IMR-90 (cell line): ENCODE results near the gene KLHL29. TPM values are rescaled to one million over a fixed set of nuclear protein-coding genes. Genes with fewer than 3 reads are reported as not detected.

Source experiments
- ATAC-seq: fragments of 200-7000 bp; cut with Tn5 transposase; 2 replicates; pipeline ENCODE4 v1.9.1; 2020; ENCODE audit warnings: low read depth, mild to moderate bottlenecking, moderate library complexity
- BruUV-seq: library from RNA; stranded (reverse); fragments of 400-500 nt; replicated peaks from 2 replicates; lab custom pipeline; 2021; lab: Mats Ljungman, UMichigan
- CTCF ChIA-PET: fragments of 300-600 bp; formaldehyde crosslinking; extraction: SDS; loops from one replicate; lab custom pipeline; 2021; ENCODE audit warnings: antibody characterized with exemption; lab: Yijun Ruan, JAX
- POLR2A ChIA-PET: fragments of 300-600 bp; sonication (Branson Sonifier 250); formaldehyde crosslinking; loops from one replicate; lab custom pipeline; 2022; ENCODE audit warnings: antibody characterized with exemption; ENCODE audit not compliant: unreplicated experiment; lab: Charles Lee
- DNase-seq: peaks from one replicate; pipeline ENCODE4 v3.0.0; 2013
- H2AFZ ChIP-seq: replicated peaks from 2 replicates; pipeline ENCODE3; 2013; ENCODE audit warnings: low read length, mild to moderate bottlenecking; ENCODE audit not compliant: poor library complexity
- H2AK5ac ChIP-seq: 2 replicates; pipeline ENCODE4 v1.6.1; 2013; ENCODE audit warnings: low read depth, low read length, inconsistent platforms
- H2AK9ac ChIP-seq: replicated peaks from 2 replicates; pipeline ENCODE3; 2013; ENCODE audit warnings: mild to moderate bottlenecking, low read depth, low read length, moderate library complexity; ENCODE audit not compliant: poor library complexity
- H2BK120ac ChIP-seq: 2 replicates; pipeline ENCODE4 v1.6.1; 2013; ENCODE audit warnings: low read depth, low read length, inconsistent platforms
- H2BK15ac ChIP-seq: 3 replicates; pipeline ENCODE4 v1.6.1; 2013; ENCODE audit warnings: low read depth, low read length, inconsistent platforms
- H2BK20ac ChIP-seq: 2 replicates; pipeline ENCODE4 v1.6.1; 2013; ENCODE audit warnings: low read depth, mild to moderate bottlenecking, inconsistent platforms, low read length, moderate library complexity
- H2BK5ac ChIP-seq: 2 replicates; pipeline ENCODE4 v1.6.1; 2013; ENCODE audit warnings: mild to moderate bottlenecking, low read depth, low read length, inconsistent platforms; ENCODE audit not compliant: poor library complexity, severe bottlenecking
- H3K14ac ChIP-seq: replicated peaks from 2 replicates; pipeline ENCODE4 v1.6.1; 2013; ENCODE audit warnings: low read depth, low read length, inconsistent platforms
- H3K18ac ChIP-seq: 2 replicates; pipeline ENCODE4 v1.6.1; 2013; ENCODE audit warnings: low read depth, low read length, control low read depth
- H3K23ac ChIP-seq: 2 replicates; pipeline ENCODE4 v1.6.1; 2013; ENCODE audit warnings: low read depth, low read length, inconsistent platforms
- H3K27ac ChIP-seq: 2 replicates; pipeline ENCODE4 v1.5.1; 2013; ENCODE audit warnings: mild to moderate bottlenecking, control low read depth, low read length; ENCODE audit not compliant: insufficient read depth
- H3K27me3 ChIP-seq: 2 replicates; pipeline ENCODE4 v1.6.1; 2013; ENCODE audit warnings: low read length; ENCODE audit not compliant: control insufficient read depth, insufficient read depth
- H3K36me3 ChIP-seq: 2 replicates; pipeline ENCODE4 v1.6.1; 2013; ENCODE audit warnings: low read length, mixed read lengths; ENCODE audit not compliant: control insufficient read depth, insufficient read depth
- H3K4ac ChIP-seq: 2 replicates; pipeline ENCODE4 v1.6.1; 2013; ENCODE audit warnings: low read depth, low read length, inconsistent platforms
- H3K4me1 ChIP-seq: 2 replicates; pipeline ENCODE4 v1.6.1; 2013; ENCODE audit warnings: low read length, mixed read lengths; ENCODE audit not compliant: control insufficient read depth, insufficient read depth
- H3K4me2 ChIP-seq: 2 replicates; pipeline ENCODE4 v1.6.1; 2013; ENCODE audit warnings: low read depth, mild to moderate bottlenecking, control low read depth, low read length, moderate library complexity
- H3K4me3 ChIP-seq: 2 replicates; pipeline ENCODE4 v1.5.1; 2013; ENCODE audit warnings: low read depth, mild to moderate bottlenecking, control low read depth, low read length, moderate library complexity; ENCODE audit not compliant: insufficient read depth
- H3K56ac ChIP-seq: 2 replicates; pipeline ENCODE4 v1.6.1; 2013; ENCODE audit warnings: low read length, inconsistent platforms; ENCODE audit not compliant: insufficient read depth; ENCODE audit errors: extremely low read depth
- H3K79me1 ChIP-seq, 2 experiments: 2 replicates each; pipeline ENCODE4 v1.6.1; 2013; ENCODE audit warnings: low read length in 2 of 2, inconsistent platforms in 1 of 2, low read depth in 1 of 2
- H3K9ac ChIP-seq: 2 replicates; pipeline ENCODE4 v1.6.1; 2013; ENCODE audit warnings: low read depth, low read length, control low read depth
- H3K9me1 ChIP-seq: 2 replicates; pipeline ENCODE4 v1.6.1; 2013; ENCODE audit warnings: low read length, inconsistent platforms; ENCODE audit not compliant: insufficient read depth
- H3K9me3 ChIP-seq: 2 replicates; pipeline ENCODE4 v1.6.1; 2013; ENCODE audit warnings: low read length; ENCODE audit not compliant: control insufficient read depth, insufficient read depth
- H4K20me1 ChIP-seq: 2 replicates; pipeline ENCODE4 v1.6.1; 2013; ENCODE audit warnings: low read length, inconsistent platforms; ENCODE audit not compliant: insufficient read depth
- H4K5ac ChIP-seq: 2 replicates; pipeline ENCODE4 v1.6.1; 2013; ENCODE audit warnings: mild to moderate bottlenecking, low read depth, low read length, control low read depth
- H4K8ac ChIP-seq, 2 experiments: 2 replicates each; pipeline ENCODE4 v1.6.1; 2013; ENCODE audit warnings: low read depth in 2 of 2, low read length in 2 of 2, control low read depth in 1 of 2, inconsistent platforms in 1 of 2
- H4K91ac ChIP-seq: 2 replicates; pipeline ENCODE4 v1.6.1; 2013; ENCODE audit warnings: low read depth, low read length, inconsistent platforms; ENCODE audit not compliant: insufficient read depth
- BHLHE40 ChIP-seq: fragments of 150-350 bp; IDR thresholded peaks from 2 replicates; pipeline ENCODE4 v1.6.1; 2016; ENCODE audit warnings: mild to moderate bottlenecking, low read depth, low read length
- CEBPB ChIP-seq: IDR thresholded peaks from 2 replicates; pipeline ENCODE4 v1.6.1; 2012; ENCODE audit warnings: low read depth, low read length, improper control_type of control experiment
- CHD1 ChIP-seq: IDR thresholded peaks from 2 replicates; pipeline ENCODE4 v1.6.1; 2012; ENCODE audit warnings: low read depth, low read length, improper control_type of control experiment
- FOS ChIP-seq: fragments of 150-350 bp; IDR thresholded peaks from 2 replicates; pipeline ENCODE4 v1.6.1; 2016; ENCODE audit warnings: low read depth, low read length
- MAFK ChIP-seq: IDR thresholded peaks from 2 replicates; pipeline ENCODE4 v1.6.1; 2012; ENCODE audit warnings: low read depth, low read length, improper control_type of control experiment
- MAZ ChIP-seq: IDR thresholded peaks from 2 replicates; pipeline ENCODE4 v1.6.1; 2012; ENCODE audit warnings: low read depth, mild to moderate bottlenecking, low read length, improper control_type of control experiment, moderate library complexity, borderline replicate concordance
- MXI1 ChIP-seq: IDR thresholded peaks from 2 replicates; pipeline ENCODE4 v1.6.1; 2012; ENCODE audit warnings: low read depth, mild to moderate bottlenecking, low read length, moderate library complexity, borderline replicate concordance
- NFE2L2 ChIP-seq: fragments of 150-350 bp; IDR thresholded peaks from 2 replicates; pipeline ENCODE4 v1.6.1; 2016; ENCODE audit warnings: low read depth, mild to moderate bottlenecking, low read length
- POLR2A ChIP-seq: IDR thresholded peaks from 2 replicates; pipeline ENCODE4 v1.6.1; 2012; ENCODE audit warnings: mild to moderate bottlenecking, low read depth, low read length
- RAD21 ChIP-seq: IDR thresholded peaks from 2 replicates; pipeline ENCODE4 v1.6.1; 2012; ENCODE audit warnings: low read length, improper control_type of control experiment
- RCOR1 ChIP-seq: IDR thresholded peaks from 2 replicates; pipeline ENCODE4 v1.6.1; 2012; ENCODE audit warnings: mild to moderate bottlenecking, low read length, improper control_type of control experiment; ENCODE audit not compliant: insufficient replicate concordance
- RFX5 ChIP-seq: IDR thresholded peaks from 2 replicates; pipeline ENCODE4 v1.8.0; 2012; ENCODE audit warnings: low read depth, mild to moderate bottlenecking, low read length, moderate library complexity
- SMC3 ChIP-seq: fragments of 150-350 bp; IDR thresholded peaks from 2 replicates; pipeline ENCODE4 v1.6.1; 2016; ENCODE audit warnings: low read depth, mild to moderate bottlenecking, antibody characterized with exemption, low read length, moderate library complexity
- WGBS, 2 experiments: methylation state at CpG; one replicate each; pipeline versions ENCODE4 v1.1.5 to v1.1.7; 2013; ENCODE audit warnings: missing lambda C conversion rate in 2 of 2; ENCODE audit not compliant: insufficient read length in 1 of 2; ENCODE audit errors: extremely low coverage in 2 of 2; 5-methylcytosine and 5-hydroxymethylcytosine counted together
- dilution Hi-C: fragments of 300-500 bp; cut with HindIII; formaldehyde crosslinking; loops from one replicate; pipeline ENCODE4 v1.14.3; 2018; ENCODE audit warnings: low sequenced_read_pairs; ENCODE audit not compliant: unreplicated experiment
- in situ Hi-C: fragments of 300-500 bp; cut with MboI; formaldehyde crosslinking; loops from 3 replicates; pipeline ENCODE4 v1.14.3; 2019; ENCODE audit warnings: low sequenced_read_pairs, inconsistent platforms, mixed read lengths
- intact Hi-C: fragments of 100-400 bp; cut with micrococcal nuclease; formaldehyde crosslinking; loops from 2 replicates; pipeline ENCODE4 v1.10.0; 2022
- polyA plus RNA-seq, 3 experiments: library from polyadenylated mRNA; depleted of rRNA; stranded (reverse); fragments of >200 nt; gene quantifications; 2 replicates each; pipeline ENCODE4 v1.2.3, GENCODE V29; 2012; ENCODE audit warnings: low replicate concordance in 1 of 3
- total RNA-seq: library from RNA; depleted of rRNA; stranded (reverse); fragments of >200 nt; gene quantifications from 2 replicates; pipeline ENCODE4 v1.2.3, GENCODE V29; 2012
- TF ChIP-seq, protein P1 (sequence below): fragments of 150-350 bp; IDR thresholded peaks from 2 replicates; pipeline ENCODE4 v1.6.1; 2016; ENCODE audit warnings: low read depth, mild to moderate bottlenecking, low read length, moderate library complexity, borderline replicate concordance
- TF ChIP-seq, protein P2 (sequence below): fragments of 150-350 bp; IDR thresholded peaks from 2 replicates; pipeline ENCODE4 v1.6.1; 2017; ENCODE audit warnings: mild to moderate bottlenecking, antibody characterized with exemption, low read length, low read depth
- TF ChIP-seq, protein P3 (sequence below): conservative IDR thresholded peaks from 2 replicates; pipeline ENCODE4 v1.5.1; 2012; ENCODE audit warnings: mild to moderate bottlenecking, low read depth, low read length, improper control_type of control experiment

KLHL29 gene
- total and polyA plus RNA-seq, 2 of the 4 experiments (the other 2 are of a cell fraction) = 2.0 to 8.0 TPM

DNA sequence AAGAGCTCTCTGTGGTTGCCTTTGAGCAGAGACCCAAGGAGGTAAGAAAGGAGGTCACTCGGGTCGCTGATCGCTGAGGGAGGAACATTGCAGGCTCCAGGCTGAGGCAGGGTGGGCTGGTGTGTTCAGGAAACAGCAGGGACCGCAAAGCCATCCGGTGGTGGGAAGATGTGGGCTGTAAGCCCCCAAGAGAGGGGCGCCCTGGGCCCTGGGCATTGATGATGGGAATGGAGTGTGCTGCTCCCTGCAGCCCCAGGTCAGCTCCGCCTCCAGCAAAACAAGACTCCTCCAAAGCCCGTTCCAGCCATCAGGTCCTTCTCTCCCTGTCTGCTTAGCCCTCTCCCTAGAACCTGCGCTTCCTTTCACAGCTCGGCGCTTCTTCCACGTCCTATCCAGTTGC lies 229.7 kb downstream of the KLHL29 start:
- H3K14ac ChIP-seq = no peak overlapping the region
- 96% methylated on average over 3 of the region's 12 CpGs; no CpG with 5 or more reads in 1 of the 2 experiments for WGBS, 2 experiments
- no peaks in the 10 kb centered on the region for H3K79me1 ChIP-seq
- H3K56ac ChIP-seq = no peak overlapping the region
- H2BK20ac ChIP-seq = no peak overlapping the region
- H3K36me3 ChIP-seq = no peaks in the 10 kb centered on the region
- H4K91ac ChIP-seq = no peak overlapping the region
- no peak overlapping the region for H3K9ac ChIP-seq
- H3K9me1 ChIP-seq = no peaks in the 10 kb centered on the region; the same call in 1 of the 2 replicates
- no peak for DNase-seq
- H3K4me2 ChIP-seq = no peak overlapping the region
- H2BK120ac ChIP-seq = no peak overlapping the region
- H2BK5ac ChIP-seq = no peak overlapping the region
- H4K8ac ChIP-seq = no peak overlapping the region
- no peak overlapping the region for H3K4ac ChIP-seq
- no peak overlapping the region for H2BK15ac ChIP-seq
- H3K27ac ChIP-seq = no peak overlapping the region
- in situ Hi-C loops = no loop called here
- ChIA-PET POLR2A (no interaction called here), CTCF (no interaction called here)
- no peak overlapping the region for H2AK5ac ChIP-seq
- peaks cover 3% of the 10 kb centered on the region; the same call in 1 of the 2 replicates for H3K9me3 ChIP-seq
- no peak overlapping the region for H3K18ac ChIP-seq
- no peak for ATAC-seq
- no peak overlapping the region for H2AK9ac ChIP-seq
- H2AFZ ChIP-seq = no peak overlapping the region
- 0 out of 2 replicates have a peak, but pooled peaks cover 3% of the 10 kb centered on the region for H4K20me1 ChIP-seq
- intact Hi-C loops = loop anchor here (5.0 kb wide), 1 partner anchor 212 kb away; no protein-coding TSS in a partner anchor
- dilution Hi-C loops = no loop called here
- no peak overlapping the region for H3K23ac ChIP-seq
- H4K5ac ChIP-seq = no peak overlapping the region
- no TSS peak for BruUV-seq
- no peaks in the 10 kb centered on the region for H3K27me3 ChIP-seq
- no peak overlapping the region for H3K4me3 ChIP-seq
- H3K4me1 ChIP-seq = peaks cover 7% of the 10 kb centered on the region; the same call in 1 of the 2 replicates
- TF ChIP-seq MXI1 (no peak), NFE2L2 (no peak), RAD21 (no peak), MAFK (no peak), BHLHE40 (no peak), RFX5 (no peak), CHD1 (no peak), CEBPB (no peak), FOS (no peak), MAZ (no peak), SMC3 (no peak), POLR2A (no peak), RCOR1 (no peak)
- TF ChIP-seq, protein P1, sequence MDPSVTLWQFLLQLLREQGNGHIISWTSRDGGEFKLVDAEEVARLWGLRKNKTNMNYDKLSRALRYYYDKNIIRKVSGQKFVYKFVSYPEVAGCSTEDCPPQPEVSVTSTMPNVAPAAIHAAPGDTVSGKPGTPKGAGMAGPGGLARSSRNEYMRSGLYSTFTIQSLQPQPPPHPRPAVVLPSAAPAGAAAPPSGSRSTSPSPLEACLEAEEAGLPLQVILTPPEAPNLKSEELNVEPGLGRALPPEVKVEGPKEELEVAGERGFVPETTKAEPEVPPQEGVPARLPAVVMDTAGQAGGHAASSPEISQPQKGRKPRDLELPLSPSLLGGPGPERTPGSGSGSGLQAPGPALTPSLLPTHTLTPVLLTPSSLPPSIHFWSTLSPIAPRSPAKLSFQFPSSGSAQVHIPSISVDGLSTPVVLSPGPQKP = no peak
- TF ChIP-seq, protein P2, sequence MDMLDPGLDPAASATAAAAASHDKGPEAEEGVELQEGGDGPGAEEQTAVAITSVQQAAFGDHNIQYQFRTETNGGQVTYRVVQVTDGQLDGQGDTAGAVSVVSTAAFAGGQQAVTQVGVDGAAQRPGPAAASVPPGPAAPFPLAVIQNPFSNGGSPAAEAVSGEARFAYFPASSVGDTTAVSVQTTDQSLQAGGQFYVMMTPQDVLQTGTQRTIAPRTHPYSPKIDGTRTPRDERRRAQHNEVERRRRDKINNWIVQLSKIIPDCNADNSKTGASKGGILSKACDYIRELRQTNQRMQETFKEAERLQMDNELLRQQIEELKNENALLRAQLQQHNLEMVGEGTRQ = no peak
- TF ChIP-seq, protein P3, sequence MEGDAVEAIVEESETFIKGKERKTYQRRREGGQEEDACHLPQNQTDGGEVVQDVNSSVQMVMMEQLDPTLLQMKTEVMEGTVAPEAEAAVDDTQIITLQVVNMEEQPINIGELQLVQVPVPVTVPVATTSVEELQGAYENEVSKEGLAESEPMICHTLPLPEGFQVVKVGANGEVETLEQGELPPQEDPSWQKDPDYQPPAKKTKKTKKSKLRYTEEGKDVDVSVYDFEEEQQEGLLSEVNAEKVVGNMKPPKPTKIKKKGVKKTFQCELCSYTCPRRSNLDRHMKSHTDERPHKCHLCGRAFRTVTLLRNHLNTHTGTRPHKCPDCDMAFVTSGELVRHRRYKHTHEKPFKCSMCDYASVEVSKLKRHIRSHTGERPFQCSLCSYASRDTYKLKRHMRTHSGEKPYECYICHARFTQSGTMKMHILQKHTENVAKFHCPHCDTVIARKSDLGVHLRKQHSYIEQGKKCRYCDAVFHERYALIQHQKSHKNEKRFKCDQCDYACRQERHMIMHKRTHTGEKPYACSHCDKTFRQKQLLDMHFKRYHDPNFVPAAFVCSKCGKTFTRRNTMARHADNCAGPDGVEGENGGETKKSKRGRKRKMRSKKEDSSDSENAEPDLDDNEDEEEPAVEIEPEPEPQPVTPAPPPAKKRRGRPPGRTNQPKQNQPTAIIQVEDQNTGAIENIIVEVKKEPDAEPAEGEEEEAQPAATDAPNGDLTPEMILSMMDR = no peak
